GM10847 (cell line): Measurements from ENCODE around the gene LSAMP.

ENCODE experiments used
- POLR2A ChIP-seq: IDR thresholded peaks from 2 replicates; pipeline ENCODE4 v1.6.1; 2011; ENCODE audit not compliant: insufficient read length; ENCODE audit errors: extremely low read depth

The LSAMP gene

DNA sequence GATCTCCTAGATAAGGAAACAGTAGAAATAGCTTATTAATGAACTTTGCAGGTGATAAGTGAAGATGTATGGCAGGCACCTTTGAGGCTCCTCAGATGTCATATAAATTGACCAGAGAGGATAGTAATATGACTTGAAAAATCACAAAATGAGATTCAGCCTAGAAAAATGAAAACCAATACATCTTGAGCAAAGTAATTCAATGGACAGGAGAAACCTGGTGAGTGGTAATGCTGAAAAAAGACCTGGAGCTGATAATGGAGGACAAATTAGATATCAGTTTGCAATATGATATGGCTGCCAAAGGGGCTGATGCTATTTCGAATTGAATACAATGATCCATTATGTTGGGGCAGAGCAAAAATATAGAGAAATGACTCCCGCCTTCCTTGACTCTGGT, 103.9 kb downstream of the LSAMP start:
- TF ChIP-seq POLR2A = no peak

DNA sequence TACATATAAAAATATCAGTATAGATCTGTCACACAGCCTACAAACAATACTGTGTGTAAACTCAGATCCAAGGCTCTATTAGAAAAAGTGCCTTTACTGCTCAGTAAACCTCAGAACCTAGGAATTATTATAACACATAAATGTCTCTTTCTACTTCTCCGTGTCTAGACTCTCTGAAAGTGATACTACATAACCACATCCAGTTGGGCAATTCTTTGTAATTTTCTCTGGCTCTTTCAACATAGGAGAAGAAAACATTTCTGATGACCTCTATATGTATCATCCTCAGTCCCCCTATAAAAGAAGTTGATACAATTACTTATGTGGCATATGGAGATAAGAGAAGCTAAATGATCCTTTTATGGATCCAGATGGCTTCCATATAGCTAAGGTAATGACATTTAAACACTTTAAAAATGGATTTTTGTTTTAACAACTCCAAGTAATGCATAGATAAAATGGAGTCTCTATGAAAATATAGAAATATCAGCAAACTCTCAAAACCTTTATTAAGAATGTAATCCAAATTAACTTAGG, 104.5 kb downstream of the LSAMP start:
- no peak for TF ChIP-seq POLR2A

DNA sequence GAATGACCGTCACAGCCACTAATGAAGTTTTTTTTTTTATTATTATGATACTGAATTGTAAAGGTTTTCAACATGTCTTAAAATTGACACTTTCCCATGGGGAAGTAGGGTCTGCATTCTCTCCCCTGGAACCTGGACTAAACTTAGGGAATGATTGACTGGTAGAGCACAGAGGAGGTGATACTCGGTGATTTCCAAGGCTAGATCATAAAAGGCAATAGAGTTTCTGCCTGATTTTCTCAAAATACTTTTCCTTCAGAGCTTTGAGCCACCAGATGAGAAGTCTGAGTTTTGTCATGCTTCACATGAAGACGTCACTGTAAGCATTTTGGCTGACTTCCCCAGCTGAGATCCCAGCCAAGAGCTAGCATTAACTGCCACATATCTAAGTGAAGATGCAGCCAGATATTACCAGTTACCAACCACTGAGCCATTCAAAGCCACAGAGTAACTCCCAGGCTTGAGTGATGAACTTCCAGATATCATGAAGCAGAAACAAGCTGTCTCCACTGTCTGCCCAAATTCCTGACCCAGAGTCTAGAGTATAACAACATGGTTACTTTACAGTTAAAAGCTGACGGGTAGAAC, 105.8 kb downstream of the LSAMP start:
- no peak for TF ChIP-seq POLR2A

DNA sequence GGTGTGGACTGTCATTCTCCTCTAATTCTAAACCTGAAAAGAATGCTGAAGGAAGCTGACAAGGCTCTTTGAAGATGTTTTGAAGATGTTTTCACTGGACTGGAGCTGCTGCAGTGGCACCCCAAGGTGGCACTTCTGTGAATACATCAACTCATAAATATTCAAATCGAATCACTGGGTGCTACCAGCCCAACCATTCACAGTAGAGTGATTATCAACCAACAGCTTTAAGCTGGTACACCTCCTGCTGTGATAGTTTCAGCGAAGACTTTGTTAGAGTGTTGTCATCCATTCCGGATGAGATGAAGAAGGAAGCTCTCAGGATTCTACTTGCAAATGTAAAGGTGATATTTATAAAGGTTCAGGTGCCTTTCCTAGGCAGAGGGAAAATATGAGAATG, 106.6 kb downstream of the LSAMP start:
- TF ChIP-seq POLR2A = no peak

DNA sequence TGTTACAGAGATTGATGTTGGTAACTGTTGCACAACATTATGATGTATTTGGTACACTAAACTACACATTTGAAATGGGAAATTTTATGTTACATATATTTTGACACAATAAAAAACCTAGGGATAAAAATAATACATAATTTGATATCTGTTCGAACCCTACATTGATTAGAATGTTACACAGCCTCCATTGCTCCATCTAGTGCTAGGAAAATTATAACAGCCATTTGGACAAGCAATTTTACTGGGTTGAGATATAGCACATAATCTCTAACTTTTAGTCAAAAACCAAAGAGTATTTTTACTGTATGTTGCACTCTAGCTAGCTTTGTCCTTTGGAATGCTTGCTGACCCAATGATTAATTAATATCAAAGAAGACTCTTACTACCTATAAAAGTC, 108.1 kb downstream of the LSAMP start:
- TF ChIP-seq POLR2A = no peak

DNA sequence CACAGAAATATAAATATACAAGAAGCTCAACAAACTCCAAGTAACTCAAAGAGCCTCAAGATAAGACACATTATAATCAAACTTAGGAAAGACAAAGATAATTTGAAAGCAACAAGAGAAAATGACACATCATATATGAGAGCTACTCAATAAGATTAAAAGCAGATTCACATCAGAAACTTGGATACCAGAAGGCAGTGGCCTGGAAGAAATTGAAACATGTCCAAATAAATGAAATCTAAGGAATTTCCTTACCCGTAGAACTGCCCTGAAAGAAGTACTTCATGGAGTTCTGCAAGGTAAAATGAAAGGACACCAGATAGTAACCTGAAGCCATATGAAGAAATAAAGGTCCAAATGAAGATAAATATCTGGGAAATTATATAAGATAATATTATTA, 113.9 kb downstream of the LSAMP start:
- no peak for TF ChIP-seq POLR2A

DNA sequence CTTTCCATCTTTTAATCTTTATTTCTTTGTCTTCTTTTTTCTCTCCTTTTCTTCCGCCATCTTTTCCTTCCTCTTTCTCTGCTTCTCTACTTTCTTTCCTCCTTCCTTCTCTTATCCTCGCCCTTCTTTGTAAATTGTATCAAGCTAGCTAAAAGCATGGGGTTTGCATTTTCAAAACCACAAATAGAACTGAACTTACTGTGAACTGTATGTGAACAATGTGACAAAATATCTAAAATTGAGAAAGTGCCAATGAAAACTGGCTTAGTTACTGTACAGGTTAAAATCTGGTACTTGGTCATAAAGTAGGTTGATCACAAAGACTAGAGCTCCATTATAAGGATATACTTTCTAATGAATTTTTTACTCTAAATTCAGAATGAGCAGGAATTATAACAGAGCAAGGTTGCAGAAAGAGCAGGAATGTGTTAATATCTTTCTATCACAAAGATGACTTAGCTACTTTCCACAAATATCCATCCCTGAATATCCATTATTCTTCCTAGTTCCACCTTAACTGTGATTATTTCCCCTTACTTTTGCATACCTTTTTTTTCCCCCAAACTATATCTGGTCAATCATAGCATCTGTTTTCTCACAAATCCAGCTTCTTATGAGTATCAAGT, 122.4 kb downstream of the LSAMP start:
- no peak for TF ChIP-seq POLR2A

DNA sequence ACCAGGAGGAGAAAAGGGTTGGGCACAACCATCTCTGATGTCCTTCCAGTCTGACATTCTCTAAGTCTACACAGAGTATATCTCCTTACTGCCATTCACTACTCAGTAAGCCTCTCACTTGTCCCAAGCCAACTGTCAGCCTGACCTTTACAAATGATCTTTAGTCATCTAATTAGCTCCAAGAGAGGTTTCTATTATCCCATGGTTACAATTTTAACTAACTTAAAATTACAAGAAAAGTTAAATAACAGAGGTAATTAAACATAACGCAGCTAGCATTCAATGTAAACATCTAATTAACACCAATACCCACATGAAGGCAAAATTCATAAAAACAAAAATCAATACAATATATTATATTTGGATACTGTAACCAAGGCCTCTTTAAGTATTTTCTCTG, 126.9 kb downstream of the LSAMP start:
- no peak for TF ChIP-seq POLR2A

DNA sequence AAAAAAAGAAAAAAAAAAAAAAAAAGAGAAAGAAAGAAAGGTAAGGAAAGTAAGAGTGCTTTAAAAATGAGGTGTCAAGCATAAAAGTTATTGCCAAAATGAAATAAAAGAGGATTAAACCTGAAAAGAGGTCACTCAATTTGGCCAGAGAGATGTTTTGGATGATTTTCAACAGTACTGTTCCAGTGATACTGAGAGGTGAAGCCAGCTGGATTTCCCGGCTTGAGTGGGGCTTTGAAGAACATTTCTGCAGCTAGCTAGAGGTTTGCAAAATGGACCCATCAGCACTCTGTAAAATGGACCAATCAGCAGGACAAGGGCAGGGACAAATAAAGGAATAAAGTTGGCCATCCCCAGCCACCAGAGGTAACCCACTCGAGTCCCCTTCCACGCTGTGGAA, 128.5 kb downstream of the LSAMP start:
- no peak for TF ChIP-seq POLR2A

DNA sequence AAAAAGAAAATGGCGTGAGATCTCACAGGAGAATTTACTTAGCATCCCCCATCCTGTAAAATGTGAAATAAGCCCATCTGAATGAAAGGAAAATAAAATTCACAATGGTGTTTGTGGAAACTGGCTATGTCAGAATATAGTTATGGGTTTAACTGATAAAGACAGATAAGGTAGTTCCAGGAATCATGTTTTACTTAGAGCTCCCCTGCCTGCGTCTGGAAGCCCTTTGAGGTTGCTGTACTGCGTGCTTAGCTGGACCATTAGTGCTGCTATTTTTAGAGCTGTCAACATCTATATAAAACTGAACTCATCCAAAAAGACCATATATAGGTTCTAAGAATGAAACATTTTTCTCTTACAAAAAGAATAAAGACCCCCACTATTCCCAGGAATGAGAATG, 130.8 kb downstream of the LSAMP start:
- no peak for TF ChIP-seq POLR2A

DNA sequence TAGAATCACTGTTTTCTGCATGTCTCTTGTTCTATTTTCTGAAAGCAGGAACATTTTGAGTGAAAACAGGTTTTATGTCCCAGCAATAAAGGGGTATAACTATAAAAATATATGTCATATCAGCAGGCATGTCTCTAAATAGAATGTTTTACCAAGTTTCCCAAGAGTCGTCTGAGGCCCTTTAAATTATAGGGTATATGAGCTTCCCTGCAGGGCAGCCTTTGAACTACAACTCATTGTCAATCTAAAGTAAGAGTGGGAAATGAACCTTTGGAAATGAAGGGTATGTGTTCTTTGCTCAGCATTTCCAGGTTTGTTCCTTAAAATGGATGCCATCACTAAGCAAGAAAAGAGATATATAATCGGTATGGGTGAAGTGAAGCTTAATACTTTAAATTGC, 138.6 kb downstream of the LSAMP start:
- TF ChIP-seq POLR2A = no peak

DNA sequence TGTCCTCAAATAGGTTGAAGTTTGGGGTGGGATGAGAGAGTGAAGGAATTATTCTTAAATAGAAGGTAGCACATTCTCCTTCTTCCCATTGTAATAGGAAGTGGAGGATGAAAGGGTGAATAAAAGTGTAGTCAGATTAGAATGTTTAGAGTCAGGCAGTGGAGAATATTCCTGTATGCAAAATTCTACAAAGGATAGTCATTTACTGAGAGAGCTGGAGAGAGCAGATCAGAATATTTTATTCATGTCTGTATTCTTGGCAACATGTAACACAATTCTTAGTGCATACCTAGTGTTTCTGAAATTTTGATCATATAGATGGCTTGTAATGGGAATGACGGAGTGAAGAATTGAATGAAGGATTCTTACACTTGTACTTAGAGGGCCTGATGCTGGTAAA, 139.1 kb downstream of the LSAMP start:
- no peak for TF ChIP-seq POLR2A

DNA sequence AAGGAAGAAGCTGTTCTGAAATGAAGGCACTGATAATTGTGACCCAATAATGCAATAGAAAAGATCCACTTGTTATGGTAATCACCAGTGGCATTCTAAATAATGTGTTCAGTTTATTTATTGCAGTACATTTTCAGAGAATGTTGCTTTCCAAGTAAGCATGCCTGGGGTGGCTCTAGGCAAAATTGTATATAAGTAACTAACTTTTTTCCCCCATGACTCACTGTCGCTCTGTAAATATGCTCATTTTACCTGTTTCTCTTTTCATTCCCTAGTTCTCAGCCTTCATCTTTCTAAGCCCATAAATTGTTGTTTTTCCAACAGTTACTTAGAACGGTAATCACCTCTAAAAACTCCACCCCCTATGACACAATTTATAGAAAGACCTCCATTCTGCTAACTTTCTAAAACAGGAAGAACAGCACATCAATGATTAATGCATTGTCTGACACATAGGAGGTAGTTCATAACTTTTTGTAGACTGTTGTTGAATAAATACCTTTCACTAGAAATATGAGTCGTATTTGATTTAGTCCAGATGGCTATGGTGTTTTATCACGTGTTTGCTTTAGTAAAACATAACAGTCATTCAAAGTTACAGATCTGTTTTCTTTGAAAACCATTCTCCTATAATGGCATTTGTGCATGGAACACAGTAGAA, 143.1 kb downstream of the LSAMP start:
- no peak for TF ChIP-seq POLR2A

DNA sequence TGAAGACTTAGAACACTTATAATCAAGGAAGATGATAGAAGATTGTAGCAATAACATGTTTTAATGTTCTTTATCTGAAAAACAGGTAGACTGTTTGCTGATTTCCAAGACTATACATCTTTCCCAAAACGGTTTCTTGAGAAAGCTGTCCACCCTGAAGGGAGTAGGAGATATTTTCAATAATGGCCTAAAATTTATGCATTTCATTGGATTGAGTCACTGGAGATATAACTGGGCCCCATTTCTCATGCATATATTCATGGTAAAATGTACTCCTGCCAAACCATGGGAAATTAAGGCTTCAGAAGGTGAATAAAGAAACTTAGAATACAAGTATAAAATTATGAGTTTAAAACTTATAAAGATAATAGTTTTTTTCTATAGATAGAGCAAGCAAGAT, 143.9 kb downstream of the LSAMP start:
- TF ChIP-seq POLR2A = no peak

DNA sequence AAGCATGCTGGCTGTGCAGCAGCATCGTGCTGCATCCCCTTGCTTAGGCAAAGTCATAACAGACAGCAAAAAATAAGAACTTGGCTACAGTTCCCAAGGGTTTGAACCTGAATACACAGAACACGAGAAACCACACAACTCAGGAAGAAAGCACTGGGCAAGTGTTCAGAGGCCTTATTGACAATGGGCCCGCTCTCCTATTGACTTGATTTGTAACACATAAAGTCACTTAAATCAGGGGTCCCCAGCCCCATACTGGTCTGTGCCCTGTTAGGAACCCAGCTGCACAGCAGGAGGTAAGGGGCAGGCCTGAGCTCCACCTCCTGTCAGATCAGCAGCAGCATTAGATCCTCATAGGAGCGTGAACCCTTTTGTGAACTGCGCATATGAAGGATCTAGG, 145.1 kb downstream of the LSAMP start:
- no peak for TF ChIP-seq POLR2A

DNA sequence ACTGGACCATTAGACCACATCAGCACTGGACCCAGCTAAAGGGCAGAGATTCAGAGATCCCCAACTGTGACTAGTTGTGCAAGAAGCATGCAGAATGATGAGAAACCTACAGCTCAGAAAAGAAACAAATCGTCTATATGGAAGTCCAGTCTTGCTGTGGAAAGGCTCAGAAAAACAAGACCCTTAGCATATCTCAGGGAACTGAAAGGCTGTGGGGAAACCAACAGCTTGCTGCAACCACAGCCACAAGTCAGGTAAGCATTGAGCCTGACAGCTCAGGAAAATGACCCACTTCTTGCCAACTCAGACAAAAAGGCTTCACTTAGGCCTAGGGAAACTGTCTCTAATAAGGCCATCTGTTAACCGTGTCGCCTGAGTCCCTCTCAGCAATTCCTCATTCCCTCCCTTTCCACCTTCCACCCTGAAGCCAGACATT, 145.6 kb downstream of the LSAMP start:
- TF ChIP-seq POLR2A = no peak
